GM18499 (cell line): ENCODE data around the gene KCNIP4.
"Not testable (repeated sequence)": the region's sequence is repeated elsewhere in the genome, so short reads cannot be mapped to it uniquely, and the experiment has no call there.

ENCODE experiments used
- ATAC-seq: cut with Tn5 transposase; IDR thresholded peaks from one replicate; pipeline ENCODE4 v1.9.1; 2021; ENCODE audit warnings: moderate number of reproducible peaks; ENCODE audit not compliant: insufficient read depth, unreplicated experiment

The KCNIP4 gene

GRCh38 chr4:20752641-20753040 is 1195.9 kb downstream of the KCNIP4 start:
- no peak for ATAC-seq

GRCh38 chr4:20746000-20746399 is 1202.6 kb downstream of the KCNIP4 start:
- ATAC-seq, result not testable (repeated sequence)

GRCh38 chr4:20735931-20736330 is 1212.6 kb downstream of the KCNIP4 start:
- no peak for ATAC-seq

- no peak for ATAC-seq
Measured at GRCh38 chr4:20724915-20725314, 1223.7 kb downstream of the KCNIP4 start.

GRCh38 chr4:20723463-20723862 is 1225.1 kb downstream of the KCNIP4 start:
- no peak for ATAC-seq

GRCh38 chr4:20723019-20723418 is 1225.6 kb downstream of the KCNIP4 start:
- ATAC-seq, result no peak

GRCh38 chr4:20711335-20711734 is 1237.2 kb downstream of the KCNIP4 start:
- no peak for ATAC-seq

GRCh38 chr4:20700007-20700761 is 1248.4 kb downstream of the KCNIP4 start, which contains the start of gene PACRGL:
TSS of gene PACRGL (plus strand) at chr4:20700458. CDS start at chr4:20704482, 4,024 bp downstream.
- peak; percentile 99 for ATAC-seq

GRCh38 chr4:20698820-20699219 is 1249.8 kb downstream of the KCNIP4 start:
- no peak for ATAC-seq

GRCh38 chr4:20698382-20698781 is 1250.2 kb downstream of the KCNIP4 start:
- no peak for ATAC-seq

GRCh38 chr4:20696815-20697214 is 1251.8 kb downstream of the KCNIP4 start:
- ATAC-seq, result no peak

- no peak for ATAC-seq
Measured at GRCh38 chr4:20687864-20688263, 1260.7 kb downstream of the KCNIP4 start.

- no peak for ATAC-seq
Measured at GRCh38 chr4:20684852-20685763, 1263.5 kb downstream of the KCNIP4 start.

GRCh38 chr4:20683766-20684165 is 1264.8 kb downstream of the KCNIP4 start:
- no peak for ATAC-seq

- no peak for ATAC-seq
Measured at GRCh38 chr4:20682853-20683252, 1265.7 kb downstream of the KCNIP4 start.

- ATAC-seq, result no peak
Measured at GRCh38 chr4:20681271-20681670, 1267.3 kb downstream of the KCNIP4 start.

GRCh38 chr4:20680736-20681135 is 1267.8 kb downstream of the KCNIP4 start:
- no peak for ATAC-seq

- ATAC-seq, result no peak
Measured at GRCh38 chr4:20679951-20680350, 1268.6 kb downstream of the KCNIP4 start.
